Natural killer cell treated with Interleukin-12 subunit alpha and Interleukin-12 subunit beta and Interleukin-15 and Interleukin-18, amount 100 ng/mL, for 72 hours (primary cell): Measurements from ENCODE around the gene TNFRSF19. TPM values are rescaled to one million over a fixed set of nuclear protein-coding genes. Genes with fewer than 3 reads are reported as not detected.

Experiments used
- ATAC-seq, 2 donors: fragments of 150-1000 bp; cut with Tn5 transposase in 1 of 2; sonication (Bioruptor Pico), chemical (Tn5 transposase) in 1 of 2; 2 replicates each; pipeline ENCODE4 v1.10.0; 2021
- DNase-seq: peaks from one replicate; pipeline ENCODE4 v3.0.0; 2022; ENCODE audit warnings: low spot score
- H3K27ac Mint-ChIP-seq, 2 donors: 1 replicate in 1 of 2; 2 replicates in 1 of 2; pipeline ENCODE4 v1.8.0; 2022; ENCODE audit warnings: mixed read lengths in 2 of 2, mild to moderate bottlenecking in 1 of 2, moderate library complexity in 1 of 2
- H3K27me3 Mint-ChIP-seq, 2 donors: 1 replicate in 1 of 2; 2 replicates in 1 of 2; pipeline ENCODE4 v1.8.0; 2022; ENCODE audit warnings: mixed read lengths in 2 of 2
- H3K36me3 Mint-ChIP-seq: one replicate; pipeline ENCODE4 v1.8.0; 2022; ENCODE audit warnings: mixed read lengths
- H3K4me1 Mint-ChIP-seq, 2 donors: 1 replicate in 1 of 2; 2 replicates in 1 of 2; pipeline ENCODE4 v1.8.0; 2022; ENCODE audit warnings: low read depth in 2 of 2, mixed read lengths in 2 of 2, mild to moderate bottlenecking in 1 of 2
- H3K4me3 Mint-ChIP-seq: one replicate; pipeline ENCODE4 v1.8.0; 2022; ENCODE audit warnings: mixed read lengths
- H3K9me3 Mint-ChIP-seq: 2 replicates; pipeline ENCODE4 v1.8.0; 2022; ENCODE audit warnings: mixed read lengths
- total RNA-seq, 2 donors: library from RNA; stranded (reverse); gene quantifications; one replicate each; pipeline ENCODE4 v1.2.3, GENCODE V29; 2022

Gene TNFRSF19
- total RNA-seq, 2 donors from 2014 or later = 0.14 to 0.17 TPM

GRCh38 chr13:23557043-23557442 is 13.2 kb upstream of the TNFRSF19 start:
- peaks cover 14 to 26% of the 10 kb centered on the region in 2 donors for H3K27me3 Mint-ChIP-seq
- no peak overlapping the region for H3K4me3 Mint-ChIP-seq
- no peak for DNase-seq
- H3K27ac Mint-ChIP-seq = no peak overlapping the region
- H3K36me3 Mint-ChIP-seq = no peaks in the 10 kb centered on the region
- no peak for ATAC-seq
- no peaks in the 10 kb centered on the region for H3K9me3 Mint-ChIP-seq
- no peaks in the 10 kb centered on the region for H3K4me1 Mint-ChIP-seq

DNA sequence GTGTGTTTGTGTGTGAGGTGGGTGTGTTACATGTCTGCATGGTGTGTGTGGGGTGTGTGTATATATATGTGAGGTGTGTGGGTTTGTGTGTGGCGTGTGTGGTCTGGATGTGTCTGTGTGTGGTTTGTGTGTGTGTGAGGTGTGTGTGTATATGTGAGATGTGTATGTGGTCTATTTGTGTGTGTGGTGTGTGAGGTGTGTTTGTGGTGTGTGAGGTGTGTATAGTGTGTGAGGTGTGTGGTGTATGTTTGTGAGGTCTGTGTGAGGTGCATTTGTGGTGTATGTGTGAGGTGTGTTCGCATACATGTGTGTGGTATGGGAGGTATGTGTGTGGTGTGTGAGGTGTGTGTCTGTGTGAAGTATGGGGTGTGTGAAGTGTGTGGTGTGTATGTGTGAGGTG is 12.5 kb upstream of the TNFRSF19 start:
- no peaks in the 10 kb centered on the region for H3K4me1 Mint-ChIP-seq
- H3K27me3 Mint-ChIP-seq = peaks cover 15 to 20% of the 10 kb centered on the region in 2 donors
- no peak overlapping the region for H3K4me3 Mint-ChIP-seq
- no peak for DNase-seq
- H3K36me3 Mint-ChIP-seq = no peaks in the 10 kb centered on the region
- no peak overlapping the region for H3K27ac Mint-ChIP-seq
- ATAC-seq = no peak
- no peaks in the 10 kb centered on the region for H3K9me3 Mint-ChIP-seq

- H3K4me3 Mint-ChIP-seq = no peak overlapping the region
- H3K27ac Mint-ChIP-seq = no peak overlapping the region
- no peaks in the 10 kb centered on the region for H3K36me3 Mint-ChIP-seq
- H3K9me3 Mint-ChIP-seq = no peaks in the 10 kb centered on the region
- peaks cover 19 to 20% of the 10 kb centered on the region in 2 donors for H3K27me3 Mint-ChIP-seq
- no peaks in the 10 kb centered on the region for H3K4me1 Mint-ChIP-seq
- ATAC-seq (peak in 1 of 2 donors; percentile 41), DNase-seq (no peak)
Observed at GRCh38 chr13:23558675-23559536, 11.3 kb upstream of the TNFRSF19 start.

DNA sequence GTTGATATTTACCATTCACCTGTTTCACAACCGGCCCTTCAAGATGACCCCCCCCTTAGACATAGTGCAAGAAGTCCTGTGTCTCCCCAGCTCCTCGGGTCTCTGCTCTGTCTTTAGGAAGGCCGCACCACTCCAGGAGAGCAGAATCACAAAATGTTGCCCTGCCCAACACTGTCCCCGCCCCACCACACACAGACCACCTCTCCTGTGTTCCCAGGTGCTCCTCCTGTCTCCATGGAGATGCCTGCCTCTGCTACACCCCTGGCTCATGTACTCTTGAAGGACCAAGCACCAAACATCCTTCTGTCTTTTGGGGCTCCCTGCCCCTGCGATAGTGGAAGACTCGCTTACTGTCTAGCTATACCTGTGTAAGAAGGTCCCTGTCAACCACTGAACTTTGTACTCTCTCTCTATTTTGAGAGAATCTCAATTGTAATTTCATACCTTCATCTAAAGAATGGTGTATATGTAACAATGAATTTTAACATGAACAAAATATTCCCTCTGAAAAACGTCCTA is 9.6 kb upstream of the TNFRSF19 start:
- Mint-ChIP-seq H3K4me3 (no peak overlapping the region), H3K27me3 (peaks cover 11 to 15% of the 10 kb centered on the region in 2 donors), H3K27ac (no peak overlapping the region)

GRCh38 chr13:23561261-23561660 is 9.0 kb upstream of the TNFRSF19 start:
- no peak for ATAC-seq
- H3K4me1 Mint-ChIP-seq = no peaks in the 10 kb centered on the region

More for the DNA sequence above, 9.6 kb upstream of the TNFRSF19 start:
- Mint-ChIP-seq H3K36me3 (no peaks in the 10 kb centered on the region), H3K4me1 (no peaks in the 10 kb centered on the region), H3K9me3 (no peaks in the 10 kb centered on the region)
- ATAC-seq (no peak), DNase-seq (no peak)

GRCh38 chr13:23563085-23563845 is 6.9 kb upstream of the TNFRSF19 start:
- ATAC-seq = no peak
- DNase-seq = no peak
- Mint-ChIP-seq H3K9me3 (no peaks in the 10 kb centered on the region), H3K36me3 (no peaks in the 10 kb centered on the region), H3K4me3 (no peak overlapping the region), H3K27me3 (peaks cover 17 to 21% of the 10 kb centered on the region in 2 donors), H3K4me1 (no peaks in the 10 kb centered on the region), H3K27ac (no peak overlapping the region)

More at GRCh38 chr13:23561261-23561660, 9.0 kb upstream of the TNFRSF19 start:
- H3K9me3 Mint-ChIP-seq = no peaks in the 10 kb centered on the region
- no peaks in the 10 kb centered on the region for H3K36me3 Mint-ChIP-seq
- H3K27me3 Mint-ChIP-seq = peaks cover 15 to 17% of the 10 kb centered on the region in 2 donors
- no peak for DNase-seq
- H3K27ac Mint-ChIP-seq = no peak overlapping the region
- no peak overlapping the region for H3K4me3 Mint-ChIP-seq

DNA sequence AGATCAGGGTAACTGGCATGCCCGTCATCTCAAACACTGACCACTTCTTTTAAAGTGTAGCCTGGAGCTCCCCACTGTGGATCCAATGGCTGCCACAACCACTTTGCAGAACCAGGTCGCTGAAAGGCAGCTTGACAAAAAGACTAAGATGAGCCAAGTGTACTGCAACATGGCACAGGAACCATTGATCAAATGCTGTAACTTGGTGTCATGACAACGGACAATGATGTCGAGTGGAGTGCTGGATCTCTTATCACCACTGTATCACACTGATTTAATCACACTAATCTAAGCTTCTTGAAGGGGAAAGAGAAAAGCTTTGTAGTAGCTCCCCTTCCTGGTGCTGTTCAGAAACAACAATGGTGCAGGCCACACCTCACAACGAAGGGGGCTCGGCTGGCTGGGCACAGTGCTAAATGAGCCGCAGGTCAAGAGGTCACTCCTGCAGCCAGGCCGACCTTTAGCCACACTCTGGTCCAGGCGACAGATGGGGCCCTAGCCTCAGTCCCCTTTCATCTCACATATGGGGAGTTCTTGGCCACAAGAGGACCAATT is 2.2 kb upstream of the TNFRSF19 start:
- H3K36me3 Mint-ChIP-seq = no peaks in the 10 kb centered on the region
- DNase-seq (no peak), ATAC-seq (no peak)
- no peaks in the 10 kb centered on the region for H3K4me1 Mint-ChIP-seq
- H3K27ac Mint-ChIP-seq = no peak overlapping the region
- H3K4me3 Mint-ChIP-seq = no peak overlapping the region
- no peaks in the 10 kb centered on the region for H3K9me3 Mint-ChIP-seq
- peaks cover 25 to 27% of the 10 kb centered on the region in 2 donors for H3K27me3 Mint-ChIP-seq

GRCh38 chr13:23570921-23571315 is 706 bp downstream of the TNFRSF19 start:
- H3K27me3 Mint-ChIP-seq = peaks cover 21 to 27% of the 10 kb centered on the region in 2 donors
- ATAC-seq = no peak
- no peaks in the 10 kb centered on the region for H3K36me3 Mint-ChIP-seq

DNA sequence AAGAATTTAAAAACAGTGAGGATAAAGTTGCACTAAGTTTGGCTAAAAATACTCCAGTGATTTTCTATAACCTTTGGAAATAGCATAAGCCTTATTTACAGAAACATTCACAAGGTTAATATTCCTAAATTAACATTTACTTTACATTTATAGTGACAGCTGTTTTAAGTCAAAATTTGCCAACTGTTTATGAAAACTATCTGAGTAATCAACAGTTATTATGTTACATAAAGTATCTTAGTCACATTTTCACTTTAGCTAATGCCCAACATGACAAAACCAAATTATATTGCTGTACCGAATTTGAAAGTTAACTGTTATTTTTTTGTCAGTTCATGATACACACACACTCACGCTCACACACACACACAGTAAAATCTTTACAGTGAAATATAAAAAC is 1.2 kb downstream of the TNFRSF19 start:
- Mint-ChIP-seq H3K27me3 (peaks cover 16 to 25% of the 10 kb centered on the region in 2 donors), H3K4me3 (no peak overlapping the region), H3K9me3 (no peaks in the 10 kb centered on the region), H3K36me3 (no peaks in the 10 kb centered on the region), H3K4me1 (no peaks in the 10 kb centered on the region), H3K27ac (no peak overlapping the region)
- no peak for DNase-seq
- ATAC-seq = no peak

More at GRCh38 chr13:23570921-23571315, 706 bp downstream of the TNFRSF19 start:
- Mint-ChIP-seq H3K4me1 (no peaks in the 10 kb centered on the region), H3K27ac (no peak overlapping the region), H3K9me3 (no peaks in the 10 kb centered on the region), H3K4me3 (no peak overlapping the region)
- no peak for DNase-seq

DNA sequence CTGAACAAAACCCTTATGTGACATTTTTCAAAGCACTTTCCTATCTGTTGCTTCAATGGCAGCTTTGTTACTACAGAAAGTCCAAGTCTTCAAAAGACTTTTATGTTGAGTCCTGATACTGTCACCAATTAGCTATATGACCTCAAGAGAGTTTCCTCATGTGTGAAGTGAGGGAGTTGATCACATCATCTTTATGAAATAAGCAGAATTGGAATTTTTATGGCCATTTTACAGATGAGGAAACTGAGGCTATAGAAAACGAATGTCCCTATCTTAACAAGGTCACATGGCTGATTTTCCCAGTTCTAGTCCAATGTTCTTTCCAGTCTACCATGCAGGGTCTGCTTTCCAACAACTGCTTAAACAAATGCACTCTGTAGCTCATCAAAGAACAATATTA is 2.6 kb downstream of the TNFRSF19 start:
- Mint-ChIP-seq H3K27ac (no peak overlapping the region), H3K4me1 (peaks cover 4 to 7% of the 10 kb centered on the region in 2 donors), H3K4me3 (no peak overlapping the region), H3K27me3 (peaks cover 28 to 33% of the 10 kb centered on the region in 2 donors), H3K9me3 (peaks cover 2% of the 10 kb centered on the region), H3K36me3 (peaks cover 6% of the 10 kb centered on the region)
- ATAC-seq (no peak), DNase-seq (no peak)

DNA sequence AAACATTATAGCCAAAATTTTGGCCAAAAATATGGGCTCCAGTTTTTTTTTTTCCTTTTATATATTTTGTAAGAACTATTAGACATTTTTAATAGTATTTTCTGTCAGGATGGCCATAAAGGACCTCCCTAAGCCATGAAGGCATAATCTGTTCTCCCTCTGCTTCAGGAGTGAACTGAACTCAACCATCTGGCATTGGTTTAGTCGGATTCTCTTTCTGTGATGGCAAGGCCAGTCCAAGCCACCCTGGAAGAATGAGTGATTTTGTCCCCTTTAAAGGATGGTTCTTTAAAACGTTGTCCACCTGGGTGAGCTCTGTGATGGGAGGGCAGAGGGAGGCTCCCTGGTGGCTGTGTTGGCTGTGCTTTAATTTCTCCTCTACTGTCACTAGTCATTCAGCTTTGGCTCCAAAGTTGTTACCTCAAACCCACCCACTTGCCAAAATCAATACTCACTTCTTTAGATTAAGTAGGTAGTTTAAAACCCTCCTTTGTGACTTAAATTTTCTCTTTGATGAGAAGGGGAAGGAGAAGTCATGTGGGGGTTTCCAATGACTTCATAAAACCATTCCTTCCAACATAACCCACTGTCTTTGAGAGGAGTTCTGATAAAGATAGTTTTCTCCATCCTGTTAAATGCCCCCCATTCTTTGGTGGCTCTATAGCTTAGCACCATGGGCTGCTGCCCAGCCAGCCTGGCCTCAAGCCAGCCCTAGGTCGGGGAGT is 4.4 kb downstream of the TNFRSF19 start:
- DNase-seq (no peak), ATAC-seq (no peak)
- H3K9me3 Mint-ChIP-seq = peaks cover 2% of the 10 kb centered on the region
- H3K27ac Mint-ChIP-seq = no peak overlapping the region
- no peak overlapping the region for H3K4me3 Mint-ChIP-seq
- H3K27me3 Mint-ChIP-seq = peaks cover 29 to 30% of the 10 kb centered on the region in 2 donors
- peaks cover 6% of the 10 kb centered on the region for H3K36me3 Mint-ChIP-seq
- peaks cover 7 to 9% of the 10 kb centered on the region in 2 donors for H3K4me1 Mint-ChIP-seq

DNA sequence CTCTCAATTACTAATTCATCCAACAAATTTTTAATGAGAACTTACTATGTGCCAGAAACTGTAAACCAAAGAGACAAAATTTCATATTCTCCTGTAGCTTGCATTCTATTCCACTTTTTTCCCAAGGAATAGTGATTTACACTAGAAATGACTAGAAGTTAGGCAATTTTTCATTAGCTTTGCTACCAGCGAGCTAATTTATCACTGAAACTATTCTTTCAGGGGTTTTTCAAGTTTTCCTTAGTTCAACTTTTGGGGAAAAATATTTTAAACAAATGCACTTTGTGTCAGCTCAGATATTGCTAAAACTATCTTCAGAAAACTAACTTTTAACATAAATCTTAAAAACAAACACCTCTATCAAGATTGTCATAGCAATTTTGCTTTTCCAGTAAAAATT is 5.4 kb downstream of the TNFRSF19 start:
- ATAC-seq (no peak), DNase-seq (no peak)
- H3K9me3 Mint-ChIP-seq = peaks cover 2% of the 10 kb centered on the region
- peaks cover 6% of the 10 kb centered on the region for H3K36me3 Mint-ChIP-seq
- H3K27me3 Mint-ChIP-seq = peaks cover 27 to 37% of the 10 kb centered on the region in 2 donors
- H3K27ac Mint-ChIP-seq = no peak overlapping the region
- H3K4me1 Mint-ChIP-seq = peaks cover 13 to 15% of the 10 kb centered on the region in 2 donors
- H3K4me3 Mint-ChIP-seq = no peak overlapping the region

DNA sequence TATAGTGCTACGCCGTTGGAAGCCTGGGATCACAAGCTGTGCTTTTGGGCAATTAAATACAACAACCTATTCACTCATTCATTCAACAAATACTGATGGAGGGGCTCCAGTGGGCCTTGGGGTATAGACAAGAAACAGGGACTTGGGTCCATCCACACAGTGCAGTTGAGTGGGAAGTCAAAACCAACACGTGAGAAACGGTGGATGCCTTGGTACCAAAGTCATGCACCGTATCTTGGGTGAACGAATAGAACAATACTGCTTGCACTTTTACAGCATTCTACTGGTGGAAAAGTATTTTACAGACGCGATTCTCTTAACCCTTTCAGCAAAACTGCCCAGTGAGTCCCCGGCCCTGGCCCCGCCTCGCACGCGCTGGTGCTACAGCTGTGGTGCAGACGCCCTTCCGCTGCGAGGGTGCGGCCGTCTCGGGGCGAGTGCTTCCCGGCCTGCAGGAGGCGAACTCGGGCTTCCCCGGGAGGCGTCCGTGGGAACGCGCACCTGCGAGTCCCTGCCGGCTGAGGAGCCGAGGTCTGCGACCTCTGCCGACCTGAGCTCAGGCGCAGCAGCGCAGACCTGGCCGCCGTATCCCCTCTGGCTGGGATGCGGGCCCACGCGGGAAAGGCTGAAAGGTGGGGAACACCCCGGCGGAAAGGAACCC is 8.3 kb downstream of the TNFRSF19 start:
- H3K36me3 Mint-ChIP-seq = peaks cover 6% of the 10 kb centered on the region
- ATAC-seq (peak; percentile 76 to 79), DNase-seq (peak; percentile 71)
- H3K9me3 Mint-ChIP-seq = peaks cover 2% of the 10 kb centered on the region
- peaks cover 25 to 37% of the 10 kb centered on the region in 2 donors for H3K27me3 Mint-ChIP-seq
- no peak overlapping the region for H3K27ac Mint-ChIP-seq
- H3K4me3 Mint-ChIP-seq = peak overlapping the region; percentile 70
- peaks cover 13 to 15% of the 10 kb centered on the region in 2 donors for H3K4me1 Mint-ChIP-seq
